TTC549 (cell line): Measurements from ENCODE around the gene CD300A.

Experiments
- FAIRE-seq: peaks from 2 replicates; lab custom pipeline; 2012; peaks lifted over from hg19 to GRCh38; lab: Jason Lieb, UNC

CD300A gene

DNA sequence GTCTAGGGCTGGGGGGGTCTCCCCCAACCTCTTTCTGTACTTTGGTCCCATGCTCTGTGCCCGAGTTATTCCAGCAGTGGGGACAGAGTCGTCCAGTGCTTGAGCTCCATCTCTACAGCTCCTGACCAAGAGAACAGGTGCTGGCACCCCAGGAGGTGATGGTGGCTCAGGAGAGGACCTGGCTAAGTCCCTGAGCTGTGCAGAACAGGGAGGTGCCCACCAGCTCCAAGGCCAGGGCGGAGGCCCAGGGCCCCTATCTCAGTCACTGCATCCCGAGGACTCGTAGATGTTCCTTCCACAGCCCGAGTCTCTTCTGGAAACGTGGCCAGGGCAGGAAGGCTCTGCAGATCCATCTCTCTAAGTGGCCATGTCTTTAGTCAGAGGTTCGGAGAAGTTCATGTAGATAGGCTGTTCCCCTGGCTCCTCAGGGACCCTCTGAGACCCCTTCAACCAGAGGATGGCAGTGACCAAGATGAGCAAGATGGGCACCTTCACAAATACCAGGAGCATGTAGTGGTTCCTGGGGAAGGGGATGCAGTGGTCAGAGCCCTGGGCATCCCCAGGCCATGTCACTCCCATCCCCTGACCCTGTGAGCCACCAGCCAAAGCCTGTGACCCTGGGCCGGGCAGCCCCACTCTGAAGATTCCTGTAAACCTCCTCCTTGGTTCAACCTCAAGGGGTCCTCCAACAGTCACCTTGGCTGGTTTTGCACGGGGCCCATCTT lies 56.1 kb downstream of the CD300A start:
- FAIRE-seq: no peak

DNA sequence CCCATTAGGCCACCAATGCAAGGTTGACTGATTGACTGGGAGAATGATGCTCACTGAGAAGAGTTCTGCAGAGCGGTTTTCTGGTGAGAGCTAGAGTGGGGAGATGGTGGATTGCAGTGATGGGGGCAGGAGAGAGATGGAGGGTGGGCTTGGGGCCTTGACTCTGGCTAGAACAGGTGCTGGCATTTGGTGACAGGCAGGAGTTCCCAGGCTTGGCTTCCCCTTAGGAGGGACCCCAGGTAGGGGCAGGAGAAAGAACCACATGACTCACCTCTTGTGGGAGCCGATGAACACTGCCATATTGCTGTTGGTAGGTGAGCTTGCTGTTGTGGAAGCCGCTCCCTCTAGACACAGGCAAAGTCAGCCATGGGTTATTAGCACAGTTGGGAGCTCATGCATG lies 56.9 kb downstream of the CD300A start:
- no peak for FAIRE-seq

DNA sequence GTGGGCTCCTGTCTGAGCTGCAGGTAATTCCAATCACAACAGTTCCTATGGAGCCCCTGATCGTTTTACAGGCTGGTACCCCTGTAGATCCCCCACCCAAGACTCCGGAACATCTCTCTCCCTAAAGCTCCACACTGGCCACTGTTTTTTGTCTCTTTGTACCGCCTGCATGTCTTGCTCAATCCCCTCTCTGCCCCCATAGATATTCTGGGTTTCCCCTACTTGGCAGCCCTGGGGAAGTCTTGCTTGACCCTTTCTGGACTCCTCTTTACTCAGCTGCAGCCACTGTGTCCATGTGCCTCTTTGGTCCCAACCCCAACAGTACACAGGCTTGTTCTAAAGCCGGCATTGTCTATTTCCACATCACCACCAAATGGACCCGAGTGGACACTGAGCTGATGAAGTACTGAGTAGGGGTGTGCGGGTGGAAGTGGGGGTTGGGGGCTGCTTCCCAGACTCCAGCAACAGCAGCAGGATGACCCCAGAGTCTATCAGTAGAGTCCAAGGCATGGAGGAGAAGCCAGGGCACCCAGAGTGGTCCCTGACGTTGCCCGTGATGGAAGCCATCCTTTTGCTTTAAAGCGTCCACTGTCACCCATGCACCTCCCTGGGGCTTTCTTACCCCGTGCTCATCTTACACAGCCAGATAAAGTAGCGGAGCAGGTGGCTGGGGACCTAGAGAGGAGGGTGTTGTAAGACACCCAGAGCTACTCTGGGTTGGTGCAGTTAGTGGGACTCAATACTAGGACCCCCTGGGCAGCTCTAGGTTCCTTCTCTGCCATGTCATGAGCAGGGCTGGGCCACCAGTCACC lies 58.4 kb downstream of the CD300A start:
- FAIRE-seq: no peak

DNA sequence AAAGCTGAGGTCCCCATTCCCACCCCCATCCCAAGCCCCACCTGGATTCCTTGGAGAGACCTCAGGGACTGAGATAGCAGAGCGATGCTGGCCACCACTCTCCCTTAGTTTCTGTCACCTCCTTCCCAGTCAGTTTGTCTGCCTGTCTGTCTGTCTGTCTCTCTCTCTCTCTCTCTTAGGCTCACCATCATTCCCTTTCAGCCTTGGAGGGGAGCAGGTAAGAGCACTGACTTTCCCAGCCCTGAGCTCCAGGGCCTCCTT lies 59.0 kb downstream of the CD300A start:
- FAIRE-seq: no peak

DNA sequence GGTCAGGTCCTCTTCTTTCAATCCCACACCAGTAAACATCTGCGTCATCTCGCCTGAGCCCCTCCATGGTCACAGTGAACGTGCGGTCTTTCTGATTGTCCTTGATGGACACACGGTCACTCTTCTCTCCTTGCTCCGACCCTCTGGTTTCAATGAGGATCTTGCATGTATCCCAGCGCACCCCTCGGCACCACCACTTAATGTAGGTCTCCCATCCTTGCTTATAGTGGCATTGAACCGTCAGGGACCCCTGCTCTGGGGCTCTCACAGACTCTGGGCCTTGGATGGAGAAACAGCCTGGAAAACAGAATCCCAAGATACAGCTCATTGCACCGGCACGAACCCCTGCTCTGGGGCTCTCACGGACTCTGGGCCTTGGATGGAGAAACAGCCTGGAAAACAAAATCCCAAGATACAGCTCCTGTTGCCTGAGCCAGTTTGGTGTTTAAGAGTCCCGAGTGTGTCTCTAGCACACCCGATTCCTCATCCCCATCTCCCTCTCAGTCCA lies 59.4 kb downstream of the CD300A start:
- FAIRE-seq: no peak

DNA sequence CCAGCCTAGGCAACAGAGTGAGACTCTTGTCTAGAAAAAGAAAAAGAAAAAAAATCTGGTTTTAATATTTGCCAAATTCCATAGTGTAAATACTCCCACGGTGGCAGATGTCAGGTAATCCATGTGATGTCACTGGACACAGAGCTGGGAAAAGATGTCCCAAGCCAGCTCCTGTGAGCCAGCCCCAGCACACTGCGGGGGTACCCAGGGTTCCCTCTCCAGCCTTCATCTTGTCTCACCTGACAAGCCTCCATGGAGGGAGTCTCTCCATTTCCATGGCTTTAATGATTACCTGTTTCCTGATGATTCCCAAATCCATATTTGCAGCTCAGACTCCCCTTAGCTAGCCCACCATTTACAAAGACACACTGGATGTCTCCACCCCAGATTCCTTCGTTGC lies 60.2 kb downstream of the CD300A start:
- no peak for FAIRE-seq

DNA sequence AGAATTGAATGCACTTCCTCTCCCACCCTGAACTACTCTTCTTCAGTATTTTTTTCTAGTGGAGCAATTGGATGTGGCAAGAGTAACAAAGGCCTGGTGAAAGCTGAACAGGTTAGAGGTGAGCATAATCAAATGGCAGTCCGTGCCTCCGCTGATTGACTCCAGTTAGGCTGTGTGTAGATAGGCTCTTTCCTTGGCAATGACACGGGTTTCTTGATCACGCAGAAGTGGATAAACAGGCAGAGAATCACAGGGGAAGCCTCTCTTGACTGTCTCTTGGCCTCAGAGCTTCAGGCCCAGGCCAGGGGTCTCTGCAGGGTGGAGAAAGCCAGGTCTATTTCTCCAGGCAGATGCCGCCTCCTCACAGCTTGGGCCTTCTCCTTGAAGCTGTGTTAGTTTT lies 60.6 kb downstream of the CD300A start:
- no peak for FAIRE-seq

DNA sequence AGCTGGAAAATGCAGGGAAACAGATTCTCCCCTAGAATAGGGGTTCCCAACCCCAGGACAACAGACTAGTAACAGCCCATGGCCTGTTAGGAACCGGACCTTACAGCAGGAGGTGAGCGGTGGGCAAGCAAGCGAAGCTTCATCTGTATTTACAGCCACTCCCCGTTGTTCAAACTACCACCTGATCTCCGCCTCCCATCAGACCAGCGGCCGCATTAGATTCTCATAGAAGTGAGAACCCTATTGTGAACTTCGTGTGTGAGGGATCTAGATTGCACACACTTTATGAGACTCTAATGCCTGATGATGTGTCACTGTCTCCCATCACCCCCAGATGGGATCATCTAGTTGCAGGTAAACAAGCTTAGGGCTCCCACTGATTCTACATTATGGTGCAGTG lies 61.3 kb downstream of the CD300A start:
- FAIRE-seq: no peak

DNA sequence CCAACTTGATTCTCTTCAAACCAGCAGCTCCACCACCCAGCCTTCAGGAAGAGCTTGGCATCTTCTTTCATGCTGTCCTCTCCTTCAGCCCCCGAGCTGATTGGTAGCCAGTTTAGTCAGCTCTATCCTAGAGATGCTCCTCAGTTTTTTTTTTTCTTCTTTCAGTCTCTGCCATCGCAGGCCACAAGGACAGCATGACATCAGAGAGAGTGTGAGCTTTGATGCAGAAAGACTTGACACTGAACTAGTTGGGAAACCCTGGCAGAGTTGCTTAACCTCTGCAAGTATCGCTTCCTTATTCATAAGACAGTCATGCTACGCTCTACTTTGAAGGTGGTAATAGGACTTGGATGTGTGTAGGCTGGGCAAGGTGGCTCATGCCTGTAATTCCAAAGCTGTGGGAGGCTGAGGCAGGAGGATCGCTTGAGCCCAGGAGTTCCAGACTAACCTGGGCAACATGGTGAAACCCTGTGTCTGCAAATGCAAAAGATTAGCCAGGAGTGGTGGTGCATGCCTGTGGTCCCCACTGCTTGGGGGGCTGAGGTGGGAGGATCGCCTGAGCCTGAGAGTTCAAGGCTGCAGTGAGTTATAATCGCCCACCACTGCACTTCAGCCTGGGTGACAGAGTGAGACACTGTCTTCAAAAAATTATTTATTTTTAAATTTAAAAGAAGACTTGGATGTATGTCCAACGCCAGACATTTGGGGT lies 62.2 kb downstream of the CD300A start:
- FAIRE-seq: no peak

DNA sequence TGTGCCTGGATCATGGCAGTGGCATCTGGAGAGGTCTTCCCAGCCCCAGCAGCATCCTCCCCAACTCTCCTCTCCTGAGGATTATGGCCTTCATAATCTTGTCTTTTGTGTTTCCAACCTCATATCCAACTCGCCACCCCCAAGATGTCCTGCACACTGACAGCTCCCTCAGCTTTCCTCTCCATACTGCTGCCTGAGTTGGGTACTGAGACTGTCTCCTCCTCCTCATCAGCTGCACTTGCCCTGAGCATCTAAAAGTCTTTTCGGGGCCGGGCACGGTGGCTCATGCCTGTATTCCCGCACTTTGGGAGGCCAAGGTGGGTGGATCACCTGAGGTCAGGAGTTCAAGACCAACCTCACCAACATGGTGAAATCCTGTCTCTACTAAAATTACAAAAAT lies 62.8 kb downstream of the CD300A start:
- no peak for FAIRE-seq

DNA sequence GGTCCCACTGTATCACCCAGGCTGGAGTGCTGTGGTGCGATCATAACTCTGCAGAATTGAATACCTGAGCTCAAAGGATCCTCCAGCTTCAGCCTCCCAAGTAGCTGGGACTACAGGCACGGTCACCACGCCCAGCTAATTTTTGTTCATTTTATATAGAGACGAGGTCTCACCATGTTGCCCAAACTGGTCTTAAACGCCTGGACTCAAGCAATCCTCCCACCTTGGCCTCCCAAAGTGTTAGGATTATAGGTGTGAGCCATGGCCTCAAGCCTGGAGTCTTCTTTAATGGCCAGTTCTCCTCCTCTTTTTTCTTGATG lies 64.4 kb downstream of the CD300A start:
- no peak for FAIRE-seq

DNA sequence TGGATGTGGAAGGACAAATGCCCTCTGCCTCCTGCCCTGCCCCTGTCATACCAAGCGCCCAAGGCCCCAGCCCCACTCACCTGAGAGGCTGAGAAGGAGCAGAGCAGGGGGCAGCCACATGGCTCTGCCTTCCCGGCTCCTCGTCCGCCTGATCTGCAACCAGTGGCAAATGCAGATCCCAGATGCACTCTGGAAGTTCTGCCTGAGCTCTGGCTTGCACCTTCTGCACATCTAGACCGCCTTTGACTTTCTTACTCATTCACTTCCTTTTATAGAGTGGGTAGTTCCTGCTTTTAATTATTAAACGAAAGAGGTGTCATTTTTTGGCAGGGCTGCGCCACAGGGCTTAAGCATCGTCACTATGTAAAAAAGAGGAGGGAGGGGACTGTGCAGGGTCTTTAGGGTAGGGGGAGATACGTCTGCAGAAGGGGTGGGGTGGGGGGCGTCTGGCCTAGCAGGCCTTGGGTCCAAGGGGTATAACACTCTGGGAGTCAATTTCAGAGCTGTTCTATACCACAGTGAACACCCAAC lies 64.9 kb downstream of the CD300A start, which contains the start of gene CD300LB:
Gene CD300LB, minus strand, starts transcription at position 245 of the 531 bp plus-strand sequence. Its CDS starts 125 bp downstream, at position 120.
- no peak for FAIRE-seq

DNA sequence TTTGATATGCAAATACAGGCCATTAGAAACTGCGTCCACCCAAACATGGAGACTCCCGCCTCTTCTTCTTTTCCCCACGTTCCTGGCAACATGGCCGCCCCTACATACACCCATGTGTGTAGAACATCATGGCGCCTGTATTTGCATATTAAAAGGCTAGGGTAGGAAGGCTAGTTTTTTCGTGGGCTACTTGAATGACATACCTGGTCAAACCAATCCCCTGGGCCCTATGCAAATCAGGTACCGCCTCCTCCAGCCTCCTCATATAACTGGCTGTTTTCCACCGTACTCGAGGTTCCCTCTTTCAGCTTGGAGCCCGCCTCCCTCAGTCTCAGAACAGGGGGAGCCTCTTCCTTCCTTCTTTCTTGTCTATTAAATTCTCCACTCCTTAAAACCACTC lies 65.7 kb downstream of the CD300A start:
- no peak for FAIRE-seq
